Prostate gland (tissue), 2 donors: ENCODE data around the gene ESPNL. TPM values are rescaled to one million over a fixed set of nuclear protein-coding genes. Genes with fewer than 3 reads are reported as not detected.

Experiments used
- DNase-seq: peaks from one replicate; pipeline ENCODE4 v3.0.0-alpha.2; 2019; ENCODE audit warnings: low spot score
- H3K27ac ChIP-seq, 2 donors: fragments of 200-600 bp; sonication (generic); 2 replicates each; pipeline ENCODE4 v1.5.1; 2017 to 2019
- H3K27me3 ChIP-seq: fragments of 200-600 bp; sonication (generic); replicated peaks from 2 replicates; pipeline ENCODE4 v1.5.1; 2019; ENCODE audit not compliant: insufficient read depth
- H3K36me3 ChIP-seq, 2 donors: fragments of 200-600 bp; sonication (generic); 1 replicate in 1 of 2; 2 replicates in 1 of 2; pipeline versions ENCODE4 v1.5.1 to v1.8.1; 2017 to 2019
- H3K4me1 ChIP-seq: fragments of 200-600 bp; sonication (generic); replicated peaks from 2 replicates; pipeline ENCODE4 v1.5.1; 2019
- H3K4me3 ChIP-seq, 2 donors: fragments of 200-600 bp; sonication (generic); 2 replicates each; pipeline ENCODE4 v1.5.1; 2017 to 2019
- H3K9me3 ChIP-seq: fragments of 200-600 bp; sonication (generic); 2 replicates; pipeline ENCODE4 v1.5.1; 2017
- CTCF ChIP-seq, 4 experiments: fragments of 200-600 bp in 2 of 4; fragments of 450-650 bp in 2 of 4; sonication (generic) in 2 of 4; IDR thresholded peaks; 1 replicate in 3 of 4; 2 replicates in 1 of 4; pipeline ENCODE4 v1.5.1; 2016 to 2019; ENCODE audit warnings: antibody characterized with exemption in 4 of 4, mild to moderate bottlenecking in 2 of 4, moderate library complexity in 2 of 4
- POLR2A ChIP-seq: fragments of 450-650 bp; IDR thresholded peaks from one replicate; pipeline ENCODE4 v1.6.1; 2016; ENCODE audit warnings: antibody characterized with exemption, mild to moderate bottlenecking
- POLR2AphosphoS5 ChIP-seq: sonication (generic); formaldehyde crosslinking; IDR thresholded peaks from one replicate; pipeline ENCODE4 v1.6.1; 2017; ENCODE audit warnings: antibody characterized with exemption
- WGBS: methylation state at CpG from one replicate; pipeline ENCODE4 v1.1.5; 2018; 5-methylcytosine and 5-hydroxymethylcytosine counted together
- intact Hi-C: fragments of 100-400 bp; cut with DNase I; formaldehyde crosslinking; loops from one replicate; pipeline ENCODE4 v1.14.2; 2022
- total RNA-seq, 2 donors: library from RNA; depleted of rRNA; stranded (reverse); fragments of >200 nt; gene quantifications; one replicate each; pipeline ENCODE4 v1.1.0, GENCODE V29; 2016

ESPNL gene
- total RNA-seq, 2 donors from 2014 or later, result 0.68 to 3.9 TPM

GRCh38 chr2:238117199-238118154, 17.3 kb downstream of the ESPNL start:
- no peaks in the 10 kb centered on the region for H3K9me3 ChIP-seq
- peaks cover 2% of the 10 kb centered on the region for H3K27me3 ChIP-seq
- no peaks in the 10 kb centered on the region for H3K36me3 ChIP-seq
- intact Hi-C loops, result no loop called here
- no peak overlapping the region for H3K4me3 ChIP-seq
- 67% methylated on average over 11 of the region's 11 CpGs for WGBS
- TF ChIP-seq POLR2AphosphoS5 (no peak), CTCF (IDR thresholded peaks at IDR 0.05) (no peak), POLR2A (no peak)
- H3K27ac ChIP-seq, result no peak overlapping the region
- H3K4me1 ChIP-seq, result no peaks in the 10 kb centered on the region
- DNase-seq, result no peak

- Histone ChIP-seq H3K9me3 (no peaks in the 10 kb centered on the region), H3K27me3 (peaks cover 2% of the 10 kb centered on the region), H3K4me1 (no peaks in the 10 kb centered on the region), H3K27ac (no peak overlapping the region), H3K36me3 (no peaks in the 10 kb centered on the region), H3K4me3 (no peak overlapping the region)
- TF ChIP-seq CTCF (IDR thresholded peaks at IDR 0.05), result no peak
- no peak for TF ChIP-seq POLR2A
- DNase-seq, result no peak
- intact Hi-C loops, result no loop called here
- 62% methylated on average over 15 of the region's 15 CpGs for WGBS
These were observed 19.8 kb downstream of the ESPNL start for GRCh38 chr2:238119756-238120462.

GRCh38 chr2:238120463-238121298, 20.5 kb downstream of the ESPNL start:
- WGBS, result 54% methylated on average over 29 of the region's 30 CpGs
- H3K27ac ChIP-seq, result no peak overlapping the region
- H3K27me3 ChIP-seq, result peaks cover 2% of the 10 kb centered on the region
- TF ChIP-seq POLR2AphosphoS5 (no peak), POLR2A (no peak), CTCF (IDR thresholded peaks at IDR 0.05) (no peak)
- no peaks in the 10 kb centered on the region for H3K4me1 ChIP-seq
- intact Hi-C loops, result no loop called here
- H3K36me3 ChIP-seq, result no peaks in the 10 kb centered on the region
- no peaks in the 10 kb centered on the region for H3K9me3 ChIP-seq
- H3K4me3 ChIP-seq, result no peak overlapping the region
- no peak for DNase-seq

GRCh38 chr2:238121511-238122286, 21.6 kb downstream of the ESPNL start:
- H3K4me3 ChIP-seq, result no peak overlapping the region
- TF ChIP-seq POLR2AphosphoS5, result no peak
- TF ChIP-seq CTCF (IDR thresholded peaks at IDR 0.05), result no peak
- TF ChIP-seq POLR2A, result no peak
- no peaks in the 10 kb centered on the region for H3K4me1 ChIP-seq
- WGBS, result 86% methylated on average over 27 of the region's 27 CpGs
- no peak for DNase-seq
- intact Hi-C loops, result no loop called here
- peaks cover under 1% of the 10 kb centered on the region for H3K27me3 ChIP-seq
- no peaks in the 10 kb centered on the region for H3K36me3 ChIP-seq
- H3K9me3 ChIP-seq, result no peaks in the 10 kb centered on the region
- no peak overlapping the region for H3K27ac ChIP-seq
